HEK293 (cell line): ENCODE results near the gene AFF1.

Experiments used
- MZF1 ChIP-seq: fragments of 450-650 bp; formaldehyde crosslinking; IDR thresholded peaks from 2 replicates; pipeline ENCODE4 v1.5.1; 2017; ENCODE audit warnings: missing biosample characterization, missing genetic modification characterization, borderline replicate concordance
- TCF7L2 ChIP-seq: IDR thresholded peaks from 2 replicates; pipeline ENCODE4 v1.6.1; 2011; ENCODE audit warnings: low read depth, mild to moderate bottlenecking, inconsistent platforms, low read length, moderate library complexity, borderline replicate concordance
- YY1 ChIP-seq: fragments of 450-650 bp; formaldehyde crosslinking; IDR thresholded peaks from 2 replicates; pipeline ENCODE4 v1.5.1; 2018; ENCODE audit warnings: missing biosample characterization, missing genetic modification characterization
- ZNF10 ChIP-seq: fragments of 450-650 bp; formaldehyde crosslinking; IDR thresholded peaks from 2 replicates; pipeline ENCODE4 v1.5.1; 2017; ENCODE audit warnings: missing biosample characterization, missing genetic modification characterization
- ZNF155 ChIP-seq: fragments of 450-650 bp; formaldehyde crosslinking; IDR thresholded peaks from 2 replicates; pipeline ENCODE4 v1.5.1; 2016; ENCODE audit warnings: missing biosample characterization, missing genetic modification characterization
- ZNF335 ChIP-seq: fragments of 450-650 bp; formaldehyde crosslinking; conservative IDR thresholded peaks from 2 replicates; pipeline ENCODE4 v1.5.1; 2016; ENCODE audit warnings: missing biosample characterization, missing genetic modification characterization
- ZNF776 ChIP-seq: fragments of 450-650 bp; formaldehyde crosslinking; IDR thresholded peaks from 2 replicates; pipeline ENCODE4 v1.5.0; 2017; ENCODE audit warnings: missing biosample characterization, missing genetic modification characterization, borderline replicate concordance
- TF ChIP-seq, protein P1 (sequence below): fragments of 450-650 bp; formaldehyde crosslinking; IDR thresholded peaks from 2 replicates; pipeline ENCODE4 v1.5.1; 2016; ENCODE audit warnings: missing biosample characterization, missing genetic modification characterization
- TF ChIP-seq, protein P2 (sequence below): fragments of 450-650 bp; formaldehyde crosslinking; IDR thresholded peaks from 2 replicates; pipeline ENCODE4 v1.5.1; 2016; ENCODE audit warnings: missing biosample characterization, missing genetic modification characterization
- TF ChIP-seq, protein P3 (sequence below): fragments of 450-650 bp; formaldehyde crosslinking; IDR thresholded peaks from 2 replicates; pipeline ENCODE4 v1.5.1; 2016; ENCODE audit warnings: missing biosample characterization, missing genetic modification characterization
- TF ChIP-seq, protein P4 (sequence below): fragments of 450-650 bp; formaldehyde crosslinking; IDR thresholded peaks from 2 replicates; pipeline ENCODE4 v1.5.1; 2016; ENCODE audit warnings: missing biosample characterization, missing genetic modification characterization

- no peak for TF ChIP-seq ZNF776
- TF ChIP-seq, protein P1, sequence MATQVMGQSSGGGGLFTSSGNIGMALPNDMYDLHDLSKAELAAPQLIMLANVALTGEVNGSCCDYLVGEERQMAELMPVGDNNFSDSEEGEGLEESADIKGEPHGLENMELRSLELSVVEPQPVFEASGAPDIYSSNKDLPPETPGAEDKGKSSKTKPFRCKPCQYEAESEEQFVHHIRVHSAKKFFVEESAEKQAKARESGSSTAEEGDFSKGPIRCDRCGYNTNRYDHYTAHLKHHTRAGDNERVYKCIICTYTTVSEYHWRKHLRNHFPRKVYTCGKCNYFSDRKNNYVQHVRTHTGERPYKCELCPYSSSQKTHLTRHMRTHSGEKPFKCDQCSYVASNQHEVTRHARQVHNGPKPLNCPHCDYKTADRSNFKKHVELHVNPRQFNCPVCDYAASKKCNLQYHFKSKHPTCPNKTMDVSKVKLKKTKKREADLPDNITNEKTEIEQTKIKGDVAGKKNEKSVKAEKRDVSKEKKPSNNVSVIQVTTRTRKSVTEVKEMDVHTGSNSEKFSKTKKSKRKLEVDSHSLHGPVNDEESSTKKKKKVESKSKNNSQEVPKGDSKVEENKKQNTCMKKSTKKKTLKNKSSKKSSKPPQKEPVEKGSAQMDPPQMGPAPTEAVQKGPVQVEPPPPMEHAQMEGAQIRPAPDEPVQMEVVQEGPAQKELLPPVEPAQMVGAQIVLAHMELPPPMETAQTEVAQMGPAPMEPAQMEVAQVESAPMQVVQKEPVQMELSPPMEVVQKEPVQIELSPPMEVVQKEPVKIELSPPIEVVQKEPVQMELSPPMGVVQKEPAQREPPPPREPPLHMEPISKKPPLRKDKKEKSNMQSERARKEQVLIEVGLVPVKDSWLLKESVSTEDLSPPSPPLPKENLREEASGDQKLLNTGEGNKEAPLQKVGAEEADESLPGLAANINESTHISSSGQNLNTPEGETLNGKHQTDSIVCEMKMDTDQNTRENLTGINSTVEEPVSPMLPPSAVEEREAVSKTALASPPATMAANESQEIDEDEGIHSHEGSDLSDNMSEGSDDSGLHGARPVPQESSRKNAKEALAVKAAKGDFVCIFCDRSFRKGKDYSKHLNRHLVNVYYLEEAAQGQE (tag by site-specific recombination): no peak
- TF ChIP-seq YY1 (tag by site-specific recombination): no peak
- TF ChIP-seq, protein P2, sequence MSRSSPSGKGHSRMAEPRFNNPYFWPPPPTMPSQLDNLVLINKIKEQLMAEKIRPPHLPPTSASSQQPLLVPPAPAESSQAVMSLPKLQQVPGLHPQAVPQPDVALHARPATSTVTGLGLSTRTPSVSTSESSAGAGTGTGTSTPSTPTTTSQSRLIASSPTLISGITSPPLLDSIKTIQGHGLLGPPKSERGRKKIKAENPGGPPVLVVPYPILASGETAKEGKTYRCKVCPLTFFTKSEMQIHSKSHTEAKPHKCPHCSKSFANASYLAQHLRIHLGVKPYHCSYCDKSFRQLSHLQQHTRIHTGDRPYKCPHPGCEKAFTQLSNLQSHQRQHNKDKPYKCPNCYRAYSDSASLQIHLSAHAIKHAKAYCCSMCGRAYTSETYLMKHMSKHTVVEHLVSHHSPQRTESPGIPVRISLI (tag by site-specific recombination): no peak
- TF ChIP-seq, protein P3, sequence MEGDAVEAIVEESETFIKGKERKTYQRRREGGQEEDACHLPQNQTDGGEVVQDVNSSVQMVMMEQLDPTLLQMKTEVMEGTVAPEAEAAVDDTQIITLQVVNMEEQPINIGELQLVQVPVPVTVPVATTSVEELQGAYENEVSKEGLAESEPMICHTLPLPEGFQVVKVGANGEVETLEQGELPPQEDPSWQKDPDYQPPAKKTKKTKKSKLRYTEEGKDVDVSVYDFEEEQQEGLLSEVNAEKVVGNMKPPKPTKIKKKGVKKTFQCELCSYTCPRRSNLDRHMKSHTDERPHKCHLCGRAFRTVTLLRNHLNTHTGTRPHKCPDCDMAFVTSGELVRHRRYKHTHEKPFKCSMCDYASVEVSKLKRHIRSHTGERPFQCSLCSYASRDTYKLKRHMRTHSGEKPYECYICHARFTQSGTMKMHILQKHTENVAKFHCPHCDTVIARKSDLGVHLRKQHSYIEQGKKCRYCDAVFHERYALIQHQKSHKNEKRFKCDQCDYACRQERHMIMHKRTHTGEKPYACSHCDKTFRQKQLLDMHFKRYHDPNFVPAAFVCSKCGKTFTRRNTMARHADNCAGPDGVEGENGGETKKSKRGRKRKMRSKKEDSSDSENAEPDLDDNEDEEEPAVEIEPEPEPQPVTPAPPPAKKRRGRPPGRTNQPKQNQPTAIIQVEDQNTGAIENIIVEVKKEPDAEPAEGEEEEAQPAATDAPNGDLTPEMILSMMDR: no peak
- TF ChIP-seq ZNF155 (tag by site-specific recombination): no peak
- TF ChIP-seq, protein P4, sequence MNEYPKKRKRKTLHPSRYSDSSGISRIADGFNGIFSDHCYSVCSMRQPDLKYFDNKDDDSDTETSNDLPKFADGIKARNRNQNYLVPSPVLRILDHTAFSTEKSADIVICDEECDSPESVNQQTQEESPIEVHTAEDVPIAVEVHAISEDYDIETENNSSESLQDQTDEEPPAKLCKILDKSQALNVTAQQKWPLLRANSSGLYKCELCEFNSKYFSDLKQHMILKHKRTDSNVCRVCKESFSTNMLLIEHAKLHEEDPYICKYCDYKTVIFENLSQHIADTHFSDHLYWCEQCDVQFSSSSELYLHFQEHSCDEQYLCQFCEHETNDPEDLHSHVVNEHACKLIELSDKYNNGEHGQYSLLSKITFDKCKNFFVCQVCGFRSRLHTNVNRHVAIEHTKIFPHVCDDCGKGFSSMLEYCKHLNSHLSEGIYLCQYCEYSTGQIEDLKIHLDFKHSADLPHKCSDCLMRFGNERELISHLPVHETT (tag by site-specific recombination): no peak
- TF ChIP-seq MZF1 (tag by site-specific recombination): no peak
- no peak for TF ChIP-seq ZNF10 (tag by site-specific recombination)
- TF ChIP-seq ZNF335: no peak
- no peak for TF ChIP-seq TCF7L2
Measured at GRCh38 chr4:87134122-87134521, 199.3 kb downstream of the AFF1 start.
